Adipocyte (in vitro differentiated cells): ENCODE measurements around the gene MPRIP.

Source experiments
- DNase-seq: peaks from one replicate; pipeline ENCODE4 v3.0.0-alpha.2; 2015; ENCODE audit warnings: low read depth
- H3K27me3 ChIP-seq: replicated peaks from 2 replicates; pipeline ENCODE4 v1.7.0; 2013; ENCODE audit warnings: mild to moderate bottlenecking, low read length, moderate library complexity; ENCODE audit not compliant: control insufficient read depth, insufficient read depth
- H3K36me3 ChIP-seq: 2 replicates; pipeline ENCODE4 v1.7.0; 2013; ENCODE audit warnings: low read length, mild to moderate bottlenecking, moderate library complexity; ENCODE audit not compliant: control insufficient read depth, insufficient read depth, severe bottlenecking
- H3K4me1 ChIP-seq: 2 replicates; pipeline ENCODE4 v1.7.0; 2013; ENCODE audit warnings: mild to moderate bottlenecking, low read length, moderate library complexity; ENCODE audit not compliant: control insufficient read depth, insufficient read depth
- H3K4me3 ChIP-seq: 2 replicates; pipeline ENCODE4 v1.7.0; 2013; ENCODE audit warnings: mild to moderate bottlenecking, low read length, moderate library complexity
- H3K9ac ChIP-seq: 2 replicates; pipeline ENCODE4 v1.7.0; 2013; ENCODE audit warnings: mild to moderate bottlenecking, low read length, moderate library complexity
- H3K9me3 ChIP-seq: 2 replicates; pipeline ENCODE4 v1.7.0; 2013; ENCODE audit warnings: mild to moderate bottlenecking, low read length, moderate library complexity; ENCODE audit not compliant: control insufficient read depth

MPRIP gene

GRCh38 chr17:17205368-17206123, 163.3 kb downstream of the MPRIP start:
- Histone ChIP-seq H3K9me3 (no peaks in the 10 kb centered on the region), H3K9ac (peak overlapping the region; percentile 87), H3K4me3 (peak overlapping the region; percentile 81), H3K4me1 (peaks cover 35% of the 10 kb centered on the region), H3K36me3 (no peaks in the 10 kb centered on the region), H3K27me3 (no peaks in the 10 kb centered on the region)
- DNase-seq = peak; percentile 64

- DNase-seq = peak; percentile 69
Measured at GRCh38 chr17:17206124-17206912, 164.1 kb downstream of the MPRIP start, which contains the start of gene PLD6. Gene PLD6 (minus strand): TSS chr17:17206333. CDS start chr17:17206286, 47 bp downstream.

GRCh38 chr17:17206913-17207335, 164.7 kb downstream of the MPRIP start:
- DNase-seq = no peak
- H3K4me1 ChIP-seq = peaks cover 32% of the 10 kb centered on the region
- H3K4me3 ChIP-seq = no peak overlapping the region
- H3K9me3 ChIP-seq = no peaks in the 10 kb centered on the region
- peak overlapping the region; percentile 3 for H3K9ac ChIP-seq
- H3K36me3 ChIP-seq = peaks cover 6% of the 10 kb centered on the region
- H3K27me3 ChIP-seq = no peaks in the 10 kb centered on the region

More at GRCh38 chr17:17206124-17206912, 164.1 kb downstream of the MPRIP start, which contains the start of gene PLD6:
- H3K4me1 ChIP-seq = peaks cover 32% of the 10 kb centered on the region
- peaks cover 2% of the 10 kb centered on the region for H3K36me3 ChIP-seq
- H3K9ac ChIP-seq = peak within 1 kb of the TSS; percentile 87
- no peaks in the 10 kb centered on the region for H3K9me3 ChIP-seq
- no peaks in the 10 kb centered on the region for H3K27me3 ChIP-seq
- H3K4me3 ChIP-seq = peak within 1 kb of the TSS; percentile 81

- Histone ChIP-seq H3K36me3 (peaks cover 10% of the 10 kb centered on the region), H3K4me1 (peaks cover 32% of the 10 kb centered on the region), H3K9ac (no peak overlapping the region), H3K9me3 (no peaks in the 10 kb centered on the region), H3K4me3 (no peak overlapping the region), H3K27me3 (no peaks in the 10 kb centered on the region)
- DNase-seq = no peak
Measured at GRCh38 chr17:17207998-17208397, 165.7 kb downstream of the MPRIP start.

GRCh38 chr17:17213775-17214174, 171.5 kb downstream of the MPRIP start:
- no peak overlapping the region for H3K9ac ChIP-seq
- no peaks in the 10 kb centered on the region for H3K9me3 ChIP-seq
- peaks cover 65% of the 10 kb centered on the region for H3K36me3 ChIP-seq
- no peaks in the 10 kb centered on the region for H3K27me3 ChIP-seq
- H3K4me1 ChIP-seq = no peaks in the 10 kb centered on the region
- no peak for DNase-seq
- H3K4me3 ChIP-seq = no peak overlapping the region

GRCh38 chr17:17214646-17215436, 172.6 kb downstream of the MPRIP start:
- Histone ChIP-seq H3K9me3 (no peaks in the 10 kb centered on the region), H3K4me1 (no peaks in the 10 kb centered on the region), H3K9ac (no peak overlapping the region), H3K4me3 (no peak overlapping the region), H3K36me3 (peaks cover 72% of the 10 kb centered on the region), H3K27me3 (no peaks in the 10 kb centered on the region)
- DNase-seq = no peak

- no peaks in the 10 kb centered on the region for H3K4me1 ChIP-seq
- no peak for DNase-seq
- no peaks in the 10 kb centered on the region for H3K9me3 ChIP-seq
- H3K27me3 ChIP-seq = no peaks in the 10 kb centered on the region
- no peak overlapping the region for H3K4me3 ChIP-seq
- H3K36me3 ChIP-seq = peaks cover 79% of the 10 kb centered on the region
- H3K9ac ChIP-seq = no peak overlapping the region
Measured at GRCh38 chr17:17215575-17215974, 173.3 kb downstream of the MPRIP start.

- H3K4me1 ChIP-seq = no peaks in the 10 kb centered on the region
- H3K9me3 ChIP-seq = no peaks in the 10 kb centered on the region
- no peaks in the 10 kb centered on the region for H3K27me3 ChIP-seq
- H3K36me3 ChIP-seq = peaks cover 84% of the 10 kb centered on the region
- no peak overlapping the region for H3K9ac ChIP-seq
- no peak overlapping the region for H3K4me3 ChIP-seq
- no peak for DNase-seq
Measured at GRCh38 chr17:17216236-17216635, 174.0 kb downstream of the MPRIP start.

GRCh38 chr17:17216776-17217175, 174.5 kb downstream of the MPRIP start:
- H3K4me3 ChIP-seq = no peak overlapping the region
- H3K9me3 ChIP-seq = no peaks in the 10 kb centered on the region
- H3K4me1 ChIP-seq = no peaks in the 10 kb centered on the region
- H3K27me3 ChIP-seq = no peaks in the 10 kb centered on the region
- peaks cover 85% of the 10 kb centered on the region for H3K36me3 ChIP-seq
- H3K9ac ChIP-seq = no peak overlapping the region
- DNase-seq = no peak

GRCh38 chr17:17217995-17218394, 175.7 kb downstream of the MPRIP start:
- Histone ChIP-seq H3K36me3 (peaks cover 93% of the 10 kb centered on the region), H3K4me3 (no peak overlapping the region), H3K9ac (no peak overlapping the region), H3K27me3 (no peaks in the 10 kb centered on the region), H3K9me3 (no peaks in the 10 kb centered on the region), H3K4me1 (no peaks in the 10 kb centered on the region)
- DNase-seq = no peak

- Histone ChIP-seq H3K4me1 (no peaks in the 10 kb centered on the region), H3K36me3 (peaks cover 95% of the 10 kb centered on the region), H3K9ac (no peak overlapping the region), H3K4me3 (no peak overlapping the region), H3K27me3 (no peaks in the 10 kb centered on the region), H3K9me3 (no peaks in the 10 kb centered on the region)
- no peak for DNase-seq
Measured at GRCh38 chr17:17220529-17220928, 178.3 kb downstream of the MPRIP start.
